ENCODE measurements around the gene PKMYT1.

Gene PKMYT1

GRCh38 chr16:2980227-2981176, at the start of gene PKMYT1:
Gene PKMYT1, minus strand, starts transcription at chr16:2980446. Its CDS starts 789 bp downstream, at chr16:2979657.
- H3K4me3 ChIP-seq (ENCODE audit: low read length): peak within 1 kb of the TSS; percentile 99
- peaks cover 56% of the 10 kb centered on the region for H3K79me2 ChIP-seq (ENCODE audit: control insufficient read depth, low read length)
- H3K9me2 ChIP-seq (replicated peaks; ENCODE audit: control insufficient read depth, low read length): no peaks in the 10 kb centered on the region
- H3K27me3 ChIP-seq (ENCODE audit: control insufficient read depth, low read length): peaks cover under 1% of the 10 kb centered on the region; the same call in 1 of the 2 replicates
- peak within 1 kb of the TSS; percentile 97 for H3K4me2 ChIP-seq (ENCODE audit: low read length)
- H3K27ac ChIP-seq (ENCODE audit: low read depth, low read length): peak within 1 kb of the TSS; percentile 74
- H3F3A ChIP-seq (ENCODE audit: control insufficient read depth, insufficient read depth): peaks cover 6% of the 10 kb centered on the region
- TF ChIP-seq EZH2phosphoT487 (IDR thresholded peaks at IDR 0.05; ENCODE audit: borderline replicate concordance, low read length): no peak
- no peak for TF ChIP-seq CTCF (IDR thresholded peaks at IDR 0.05; ENCODE audit: low read depth, low read length, poor library complexity, severe bottlenecking)
- peaks cover 6% of the 10 kb centered on the region; the same call in 1 of the 2 replicates for H4K20me1 ChIP-seq (ENCODE audit: control insufficient read depth, insufficient read depth, low read depth, low read length)
- H3K4me1 ChIP-seq (ENCODE audit: control insufficient read depth, low read length): peaks cover 50% of the 10 kb centered on the region
- peaks cover 44% of the 10 kb centered on the region for H3K36me3 ChIP-seq (ENCODE audit: control insufficient read depth, low read length)
- no peaks in the 10 kb centered on the region for H3K9me3 ChIP-seq (ENCODE audit: control insufficient read depth, insufficient read depth, low read length)

DNA sequence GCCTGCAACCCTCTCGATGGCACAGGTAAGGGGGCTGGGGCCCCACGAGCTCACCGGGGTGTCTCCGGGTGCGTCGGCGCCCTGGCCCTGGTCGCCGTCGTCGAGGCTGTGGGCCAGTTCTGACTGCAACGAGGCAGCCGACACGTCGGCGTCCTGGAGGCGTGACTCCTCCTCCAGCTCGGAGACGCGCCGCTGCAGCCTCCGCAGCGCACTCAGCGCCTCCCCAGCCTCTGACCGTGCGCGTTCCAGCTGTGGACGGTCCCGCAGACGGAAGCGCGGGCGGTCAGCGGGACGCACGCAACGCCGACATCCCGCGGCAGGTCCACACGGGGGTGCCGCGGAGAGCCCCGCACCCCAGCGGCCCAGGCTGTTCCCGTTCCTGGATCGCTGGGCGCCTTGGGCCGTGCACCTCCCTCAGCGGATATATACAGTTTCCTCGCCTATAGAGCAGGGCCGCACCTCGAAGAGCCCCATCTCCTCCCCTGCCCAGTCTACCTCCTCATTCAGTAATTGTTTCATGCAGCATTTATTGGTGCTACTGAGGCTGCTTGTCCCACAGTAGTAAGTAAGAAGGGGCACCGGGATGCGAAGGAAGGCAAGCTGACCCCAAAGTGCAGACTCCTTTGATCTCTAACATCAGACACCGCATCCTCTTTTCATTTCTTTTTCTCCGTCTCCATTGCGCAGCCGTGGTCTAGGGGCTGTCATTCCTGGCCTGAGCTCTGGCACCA, 49.4 kb upstream of the PKMYT1 start:
- H3K9me2 ChIP-seq (replicated peaks; ENCODE audit: control insufficient read depth, low read length): no peaks in the 10 kb centered on the region
- H3K4me1 ChIP-seq (ENCODE audit: control insufficient read depth, low read length): peaks cover 16% of the 10 kb centered on the region
- peaks cover 19% of the 10 kb centered on the region for H3K36me3 ChIP-seq (ENCODE audit: control insufficient read depth, low read length)
- no peak overlapping the region for H3K4me3 ChIP-seq (ENCODE audit: low read length)
- H4K20me1 ChIP-seq (ENCODE audit: control insufficient read depth, insufficient read depth, low read depth, low read length): no peaks in the 10 kb centered on the region; the same call in 1 of the 2 replicates
- peaks cover 5% of the 10 kb centered on the region for H3K79me2 ChIP-seq (ENCODE audit: control insufficient read depth, low read length)
- H3F3A ChIP-seq (ENCODE audit: control insufficient read depth, insufficient read depth): 0 out of 2 replicates have a peak, but pooled peaks cover 2% of the 10 kb centered on the region
- peaks cover 52% of the 10 kb centered on the region for H3K27me3 ChIP-seq (ENCODE audit: control insufficient read depth, low read length)
- TF ChIP-seq CTCF (IDR thresholded peaks at IDR 0.05; ENCODE audit: low read depth, low read length, poor library complexity, severe bottlenecking) (no peak), EZH2phosphoT487 (IDR thresholded peaks at IDR 0.05; ENCODE audit: borderline replicate concordance, low read length) (no peak)
- no peak overlapping the region for H3K4me2 ChIP-seq (ENCODE audit: low read length)
- no peak overlapping the region for H3K27ac ChIP-seq (ENCODE audit: low read depth, low read length)
- no peaks in the 10 kb centered on the region for H3K9me3 ChIP-seq (ENCODE audit: control insufficient read depth, insufficient read depth, low read length)

DNA sequence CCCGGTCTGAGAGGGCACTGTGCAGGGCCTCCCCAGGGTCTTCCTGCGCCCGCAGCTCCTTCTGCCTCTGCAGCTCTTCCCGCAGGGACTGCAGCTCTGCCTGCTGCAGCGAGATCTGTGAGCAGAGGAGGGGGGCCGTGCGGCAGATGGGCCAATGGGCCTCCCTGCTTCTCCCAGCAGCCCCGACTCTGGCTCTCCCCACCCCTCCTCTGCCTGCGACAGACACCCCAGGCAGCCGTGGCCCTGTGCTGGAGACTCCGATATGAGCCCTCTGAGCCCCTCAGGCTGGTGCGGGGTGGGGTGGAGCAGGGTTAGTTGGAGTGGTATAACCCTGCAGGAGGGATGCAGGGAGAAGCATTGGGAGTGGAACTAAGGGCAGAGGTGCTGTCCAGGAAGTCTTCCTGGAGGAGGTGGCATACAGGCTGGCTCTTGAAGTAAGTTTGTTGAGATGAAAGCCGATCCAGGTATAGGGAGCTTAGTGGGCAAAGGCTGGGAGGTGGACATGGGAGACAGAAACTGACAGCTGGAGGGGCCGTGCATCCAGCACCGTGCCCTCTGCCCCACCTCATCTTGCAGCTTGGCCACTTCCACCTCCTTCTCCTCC, 48.6 kb upstream of the PKMYT1 start:
- H3K9me2 ChIP-seq (replicated peaks; ENCODE audit: control insufficient read depth, low read length): no peaks in the 10 kb centered on the region
- H3K4me2 ChIP-seq (ENCODE audit: low read length): peak overlapping the region; percentile 28; the same call in 1 of the 2 replicates
- H3K27me3 ChIP-seq (ENCODE audit: control insufficient read depth, low read length): peaks cover 43% of the 10 kb centered on the region
- peaks cover 16% of the 10 kb centered on the region for H3K4me1 ChIP-seq (ENCODE audit: control insufficient read depth, low read length)
- H3K4me3 ChIP-seq (ENCODE audit: low read length): no peak overlapping the region
- no peaks in the 10 kb centered on the region; the same call in 1 of the 2 replicates for H4K20me1 ChIP-seq (ENCODE audit: control insufficient read depth, insufficient read depth, low read depth, low read length)
- peaks cover 19% of the 10 kb centered on the region for H3K36me3 ChIP-seq (ENCODE audit: control insufficient read depth, low read length)
- peaks cover 5% of the 10 kb centered on the region for H3K79me2 ChIP-seq (ENCODE audit: control insufficient read depth, low read length)
- no peak overlapping the region for H3K27ac ChIP-seq (ENCODE audit: low read depth, low read length)
- TF ChIP-seq CTCF (IDR thresholded peaks at IDR 0.05; ENCODE audit: low read depth, low read length, poor library complexity, severe bottlenecking) (no peak), EZH2phosphoT487 (IDR thresholded peaks at IDR 0.05; ENCODE audit: borderline replicate concordance, low read length) (no peak)
- H3F3A ChIP-seq (ENCODE audit: control insufficient read depth, insufficient read depth): 0 out of 2 replicates have a peak, but pooled peaks cover 2% of the 10 kb centered on the region
- no peaks in the 10 kb centered on the region for H3K9me3 ChIP-seq (ENCODE audit: control insufficient read depth, insufficient read depth, low read length)

Measured in DOHH2 (cell line).